ENCODE measurements around the gene HASPIN. TPM values are rescaled to one million over a fixed set of nuclear protein-coding genes. Genes with fewer than 3 reads are reported as not detected.
A peak's percentile ranks its signal among the peaks of the same experiment; 100 is the strongest.
"Not testable (repeated sequence)": the region's sequence is repeated elsewhere in the genome, so short reads cannot be mapped to it uniquely, and the experiment has no call there.

Gene HASPIN
- total RNA-seq, 4 donors from 2014 or later, result 0.20 to 1.3 (median 0.24) TPM

DNA sequence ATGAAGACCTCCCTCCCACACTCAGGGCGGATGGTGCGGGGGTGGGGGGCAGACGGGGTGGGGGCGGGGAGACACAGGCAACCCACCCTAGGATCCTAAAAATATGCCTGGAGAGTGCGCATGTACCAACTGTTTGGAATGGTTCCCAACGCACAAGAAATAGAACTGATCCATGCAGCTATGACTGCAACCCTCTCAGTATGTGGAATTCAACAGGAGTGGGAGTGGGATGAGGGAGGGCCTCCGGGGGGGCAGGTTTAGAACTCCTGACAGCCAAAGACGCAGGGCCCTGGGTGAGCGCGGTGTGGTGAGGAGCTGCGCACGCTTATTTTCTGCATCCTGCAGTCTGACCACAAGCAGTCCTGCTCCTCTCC lies 26.6 kb upstream of the HASPIN start:
- no peak for DNase-seq
- peak overlapping the region; percentile 94 to 99 (median 96) for H3K27ac ChIP-seq
- intact Hi-C loops (cut with DNase I; ENCODE audit: low total_unique reads) (no loop called here), in situ Hi-C loops (cut with MboI; ENCODE audit: low sequenced_read_pairs in 4 of 4) (no loop called here)
- TF ChIP-seq POLR2A (IDR thresholded peaks at IDR 0.05), result no peak
- TF ChIP-seq, protein P1, sequence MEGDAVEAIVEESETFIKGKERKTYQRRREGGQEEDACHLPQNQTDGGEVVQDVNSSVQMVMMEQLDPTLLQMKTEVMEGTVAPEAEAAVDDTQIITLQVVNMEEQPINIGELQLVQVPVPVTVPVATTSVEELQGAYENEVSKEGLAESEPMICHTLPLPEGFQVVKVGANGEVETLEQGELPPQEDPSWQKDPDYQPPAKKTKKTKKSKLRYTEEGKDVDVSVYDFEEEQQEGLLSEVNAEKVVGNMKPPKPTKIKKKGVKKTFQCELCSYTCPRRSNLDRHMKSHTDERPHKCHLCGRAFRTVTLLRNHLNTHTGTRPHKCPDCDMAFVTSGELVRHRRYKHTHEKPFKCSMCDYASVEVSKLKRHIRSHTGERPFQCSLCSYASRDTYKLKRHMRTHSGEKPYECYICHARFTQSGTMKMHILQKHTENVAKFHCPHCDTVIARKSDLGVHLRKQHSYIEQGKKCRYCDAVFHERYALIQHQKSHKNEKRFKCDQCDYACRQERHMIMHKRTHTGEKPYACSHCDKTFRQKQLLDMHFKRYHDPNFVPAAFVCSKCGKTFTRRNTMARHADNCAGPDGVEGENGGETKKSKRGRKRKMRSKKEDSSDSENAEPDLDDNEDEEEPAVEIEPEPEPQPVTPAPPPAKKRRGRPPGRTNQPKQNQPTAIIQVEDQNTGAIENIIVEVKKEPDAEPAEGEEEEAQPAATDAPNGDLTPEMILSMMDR (IDR thresholded peaks at IDR 0.05 in 4 of 5, conservative IDR thresholded peaks at IDR 0.05 in 1 of 5), result no peak
- peaks cover 0 to 4% (median 0%) of the 10 kb centered on the region in 3 donors for H3K27me3 ChIP-seq
- H3K36me3 ChIP-seq, result no peaks in the 10 kb centered on the region
- no peak for ATAC-seq
- H3K9me3 ChIP-seq, result no peaks in the 10 kb centered on the region
- peak overlapping the region; percentile 69 to 85 (median 73) for H3K4me3 ChIP-seq
- peaks cover 13 to 24% of the 10 kb centered on the region in 2 donors for H3K4me1 ChIP-seq

DNA sequence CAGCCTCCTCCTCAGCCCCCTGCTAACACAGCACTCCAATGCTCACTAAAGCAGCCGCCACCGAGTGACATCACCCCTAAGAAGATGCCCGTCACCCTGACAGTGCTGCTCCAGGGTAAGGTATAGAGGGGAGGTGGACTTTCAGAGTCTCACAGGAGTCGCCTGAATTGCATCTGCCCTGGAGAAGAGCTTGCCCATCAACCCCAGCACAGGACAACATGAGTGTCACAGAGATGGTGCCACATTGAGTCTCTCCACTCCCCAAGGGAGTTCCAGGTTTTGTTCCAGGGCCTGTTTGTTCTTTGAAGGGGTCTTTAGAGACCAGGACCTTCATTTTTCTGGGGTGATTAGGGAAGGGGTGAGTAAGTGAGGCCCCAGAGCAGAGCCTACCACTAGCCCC lies 25.6 kb upstream of the HASPIN start:
- ATAC-seq (no peak), DNase-seq (no peak)
- H3K9me3 ChIP-seq, result no peaks in the 10 kb centered on the region
- intact Hi-C loops (cut with DNase I; ENCODE audit: low total_unique reads) (no loop called here), in situ Hi-C loops (cut with MboI; ENCODE audit: low sequenced_read_pairs in 4 of 4) (no loop called here)
- H3K4me1 ChIP-seq, result peaks cover 10 to 24% of the 10 kb centered on the region in 2 donors
- no peak overlapping the region for H3K4me3 ChIP-seq
- peak overlapping the region in 1 of 4 donors; percentile 95 for H3K27ac ChIP-seq
- H3K36me3 ChIP-seq, result peaks cover 0 to 6% of the 10 kb centered on the region in 2 donors
- TF ChIP-seq, protein P1 (IDR thresholded peaks at IDR 0.05 in 4 of 5, conservative IDR thresholded peaks at IDR 0.05 in 1 of 5), result no peak
- no peak for TF ChIP-seq POLR2A (IDR thresholded peaks at IDR 0.05)
- peaks cover 0 to 4% (median 0%) of the 10 kb centered on the region in 3 donors for H3K27me3 ChIP-seq

DNA sequence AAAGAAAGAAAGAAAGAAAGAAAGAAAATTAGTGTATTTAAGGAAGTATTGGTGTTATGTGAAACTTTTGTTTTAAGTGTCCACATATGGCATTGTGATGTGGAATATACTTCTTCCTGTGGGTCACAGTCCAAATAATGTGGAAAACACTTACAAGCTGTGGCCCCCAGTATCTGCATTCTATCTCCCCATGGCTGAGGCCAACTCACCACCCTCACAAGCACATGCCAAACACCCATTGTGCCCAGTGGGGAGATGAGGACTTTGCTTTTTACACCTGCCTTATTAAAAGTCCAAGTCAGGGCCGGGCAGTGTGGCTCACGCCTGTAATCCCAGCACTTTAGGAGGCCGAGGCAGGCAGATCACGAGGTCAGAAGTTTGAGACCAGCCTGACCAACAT lies 23.8 kb upstream of the HASPIN start:
- Histone ChIP-seq H3K27ac (no peak overlapping the region), H3K9me3 (no peaks in the 10 kb centered on the region), H3K4me3 (no peak overlapping the region), H3K4me1 (peaks cover 3 to 8% of the 10 kb centered on the region in 2 donors), H3K36me3 (peaks cover 0 to 6% of the 10 kb centered on the region in 2 donors), H3K27me3 (peaks cover 0 to 4% (median 0%) of the 10 kb centered on the region in 3 donors)
- ATAC-seq, result no peak
- no peak for TF ChIP-seq POLR2A (IDR thresholded peaks at IDR 0.05)
- TF ChIP-seq, protein P1 (IDR thresholded peaks at IDR 0.05 in 4 of 5, conservative IDR thresholded peaks at IDR 0.05 in 1 of 5), result no peak
- intact Hi-C loops (cut with DNase I; ENCODE audit: low total_unique reads) (no loop called here), in situ Hi-C loops (cut with MboI; ENCODE audit: low sequenced_read_pairs in 4 of 4) (no loop called here)
- no peak for DNase-seq

DNA sequence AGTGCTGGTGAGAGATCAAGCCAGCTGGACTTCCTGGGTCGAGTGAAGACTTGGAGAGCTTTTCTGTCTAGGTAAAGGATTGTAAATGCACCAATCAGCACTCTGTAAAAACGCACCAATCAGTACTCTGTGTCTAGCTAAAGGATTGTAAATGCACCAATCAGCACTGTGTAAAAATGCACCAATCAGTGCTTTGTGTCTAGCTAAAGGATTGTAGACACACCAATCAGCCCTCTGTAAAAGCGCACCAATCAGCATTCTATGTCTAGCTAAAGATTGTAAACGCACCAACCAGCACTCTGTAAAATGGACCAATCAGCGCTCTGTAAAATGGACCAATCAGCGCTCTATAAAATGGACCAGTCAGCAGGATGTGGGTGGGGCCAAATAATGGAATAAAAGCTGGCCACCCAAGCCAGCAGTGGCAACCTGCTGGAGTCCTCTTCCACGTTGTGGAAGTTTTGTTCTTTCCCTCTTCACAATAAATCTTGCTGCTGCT lies 21.6 kb upstream of the HASPIN start:
- H3K9me3 ChIP-seq; H3K36me3 ChIP-seq; intact Hi-C loops (cut with DNase I; ENCODE audit: low total_unique reads); H3K27me3 ChIP-seq; DNase-seq; H3K4me3 ChIP-seq; in situ Hi-C loops (cut with MboI; ENCODE audit: low sequenced_read_pairs in 4 of 4); H3K27ac ChIP-seq; ATAC-seq; H3K4me1 ChIP-seq: not testable (repeated sequence)

DNA sequence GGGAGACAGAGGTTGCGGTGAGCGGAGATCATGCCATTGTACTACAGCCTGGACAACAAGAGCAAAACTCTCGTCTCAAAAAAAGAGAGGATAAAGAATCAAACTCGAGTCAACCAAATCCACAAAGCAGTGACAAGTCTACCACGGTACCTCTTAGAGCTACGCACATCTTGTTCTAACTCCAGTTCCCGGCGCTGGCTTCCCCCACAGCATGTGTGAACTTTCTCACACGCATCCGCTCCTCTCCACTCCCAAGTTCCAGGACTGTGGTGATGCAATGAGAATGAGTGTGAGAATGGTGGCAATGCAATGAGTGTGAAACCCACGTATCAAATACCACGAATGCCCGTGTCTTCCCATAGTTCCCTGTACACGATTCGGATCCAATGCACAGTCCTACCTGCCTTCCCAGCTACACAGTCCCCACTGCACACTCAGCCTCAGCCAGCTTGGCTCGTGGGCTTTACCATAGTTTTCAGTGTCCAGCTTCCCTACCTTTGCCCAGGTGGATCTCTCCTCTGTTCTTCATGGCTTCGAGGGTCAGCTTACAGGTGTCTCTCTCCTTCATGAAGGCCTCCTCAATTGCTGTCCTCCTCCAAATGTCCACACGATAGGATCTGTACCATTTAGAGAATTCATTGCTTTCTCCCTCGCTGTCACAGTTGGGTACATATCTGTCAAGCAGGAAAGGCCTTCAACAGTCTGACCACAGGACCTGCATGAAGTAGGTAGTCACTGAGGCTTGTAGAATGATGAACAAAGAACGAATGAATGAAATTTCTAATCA lies 18.6 kb upstream of the HASPIN start:
- Histone ChIP-seq H3K4me1 (peaks cover 0 to 5% of the 10 kb centered on the region in 2 donors), H3K4me3 (no peak overlapping the region), H3K27ac (peak overlapping the region in 3 of 4 donors; percentile 30 to 52 (median 48)), H3K9me3 (no peaks in the 10 kb centered on the region), H3K36me3 (peaks cover 0 to 6% of the 10 kb centered on the region in 2 donors), H3K27me3 (no peaks in the 10 kb centered on the region)
- in situ Hi-C loops (cut with MboI; ENCODE audit: low sequenced_read_pairs in 4 of 4), result no loop called here
- DNase-seq, result no peak
- intact Hi-C loops (cut with DNase I; ENCODE audit: low total_unique reads), result no loop called here
- TF ChIP-seq, protein P1 (IDR thresholded peaks at IDR 0.05 in 4 of 5, conservative IDR thresholded peaks at IDR 0.05 in 1 of 5), result no peak
- TF ChIP-seq POLR2A (IDR thresholded peaks at IDR 0.05), result peak in 1 of 2 donors; percentile 6
- peak; percentile 38 to 41 for ATAC-seq

DNA sequence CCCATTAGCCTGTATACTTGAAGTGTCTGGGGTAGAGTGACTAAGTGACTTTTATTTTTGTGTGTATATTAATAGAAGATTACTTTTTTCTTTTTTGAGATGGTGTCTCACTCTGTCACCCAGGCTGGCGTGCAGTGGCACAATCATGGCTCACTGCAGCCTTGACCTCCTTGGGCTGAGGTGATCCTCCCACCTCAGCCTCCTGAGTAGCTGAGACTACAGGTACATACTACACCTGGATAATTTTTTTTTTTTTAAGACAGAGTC lies 18.1 kb upstream of the HASPIN start:
- H3K4me1 ChIP-seq; in situ Hi-C loops (cut with MboI; ENCODE audit: low sequenced_read_pairs in 4 of 4); H3K27me3 ChIP-seq; H3K4me3 ChIP-seq; intact Hi-C loops (cut with DNase I; ENCODE audit: low total_unique reads); H3K36me3 ChIP-seq; H3K9me3 ChIP-seq; DNase-seq: not testable (repeated sequence)
- ATAC-seq, result peak; percentile 70 to 75
- H3K27ac ChIP-seq, result peak overlapping the region in 3 of 4 donors; percentile 30 to 52 (median 48)
